Transverse colon (tissue), 4 donors: ENCODE results near the gene CACNA1A. TPM values are rescaled to one million over a fixed set of nuclear protein-coding genes. Genes with fewer than 3 reads are reported as not detected.

ENCODE experiments used
- DNase-seq: peaks from one replicate; pipeline ENCODE4 v3.0.0-alpha.2; 2019
- H3K27ac ChIP-seq, 4 donors: fragments of 200-600 bp; sonication (generic); 2 replicates each; pipeline ENCODE4 v1.5.1; 2016 to 2018; ENCODE audit warnings: inconsistent platforms in 4 of 4
- H3K27me3 ChIP-seq: fragments of 200-600 bp; sonication (generic); 2 replicates; pipeline ENCODE4 v1.5.1; 2017; ENCODE audit warnings: inconsistent platforms
- H3K36me3 ChIP-seq, 4 donors: fragments of 200-600 bp; sonication (generic); 2 replicates each; pipeline ENCODE4 v1.5.1; 2017 to 2019; ENCODE audit warnings: inconsistent platforms in 4 of 4
- H3K4me1 ChIP-seq, 4 donors: fragments of 200-600 bp; sonication (generic); 2 replicates each; pipeline ENCODE4 v1.5.1; 2017 to 2020; ENCODE audit warnings: inconsistent platforms in 4 of 4
- H3K4me3 ChIP-seq, 4 donors: fragments of 200-600 bp; sonication (generic); 1 replicate in 1 of 4; 2 replicates in 3 of 4; pipeline versions ENCODE4 v1.5.1 to v1.6.1; 2017 to 2019; ENCODE audit warnings: inconsistent platforms in 4 of 4
- H3K9me3 ChIP-seq, 2 donors: fragments of 200-600 bp; sonication (generic); 2 replicates each; pipeline ENCODE4 v1.5.1; 2017 to 2019; ENCODE audit warnings: inconsistent platforms in 2 of 2
- EP300 ChIP-seq: sonication (generic); formaldehyde crosslinking; IDR thresholded peaks from one replicate; pipeline ENCODE4 v1.6.1; 2017; ENCODE audit warnings: antibody characterized with exemption, low read depth
- POLR2A ChIP-seq: fragments of 450-650 bp; IDR thresholded peaks from one replicate; pipeline ENCODE4 v1.6.1; 2016; ENCODE audit warnings: antibody characterized with exemption, mild to moderate bottlenecking, moderate library complexity
- POLR2AphosphoS5 ChIP-seq, 3 donors: sonication (generic); formaldehyde crosslinking; IDR thresholded peaks; one replicate each; pipeline ENCODE4 v1.6.1; 2016; ENCODE audit warnings: antibody characterized with exemption in 3 of 3
- WGBS, 2 donors: methylation state at CpG; one replicate each; pipeline ENCODE4 v1.1.5; 2018; ENCODE audit warnings: low coverage in 1 of 2; 5-methylcytosine and 5-hydroxymethylcytosine counted together
- in situ Hi-C, 4 donors: fragments of 200-750 bp; cut with MboI; loops; one replicate each; pipeline versions ENCODE4 v1.15.0 to v1.15.1; 2017; ENCODE audit warnings: low sequenced_read_pairs in 3 of 4, low pct_ligation_motif_present in 1 of 4, low pct_unique_long_range_greater_than_20kb in 1 of 4
- intact Hi-C: fragments of 100-400 bp; cut with DNase I; formaldehyde crosslinking; loops from one replicate; pipeline ENCODE4 v1.15.1; 2023; ENCODE audit warnings: low total_unique reads
- total RNA-seq, 4 donors: library from RNA; depleted of rRNA; stranded (reverse); fragments of >200 nt; gene quantifications; one replicate each; pipeline ENCODE4 v1.1.0, GENCODE V29; 2016
- TF ChIP-seq, protein P1 (sequence below), 5 experiments: fragments of 200-600 bp in 3 of 5; fragments of 450-650 bp in 2 of 5; sonication (generic) in 3 of 5; IDR thresholded peaks; 1 replicate in 2 of 5; 2 replicates in 3 of 5; pipeline ENCODE4 v1.5.1; 2016 to 2017; ENCODE audit warnings: antibody characterized with exemption in 5 of 5, inconsistent platforms in 3 of 5, mild to moderate bottlenecking in 2 of 5, moderate library complexity in 1 of 5

Gene CACNA1A
- total RNA-seq, 4 donors from 2014 or later, result 2.9 to 15.7 (median 5.2) TPM

GRCh38 chr19:13330285-13330684 is 176.0 kb downstream of the CACNA1A start:
- Histone ChIP-seq H3K9me3 (no peaks in the 10 kb centered on the region), H3K36me3 (no peaks in the 10 kb centered on the region), H3K4me3 (no peak overlapping the region), H3K27ac (no peak overlapping the region), H3K27me3 (no peaks in the 10 kb centered on the region), H3K4me1 (no peaks in the 10 kb centered on the region)
- in situ Hi-C loops, result no loop called here
- intact Hi-C loops, result no loop called here
- WGBS, 2 donors, result 86 to 92% methylated on average over 6 of the region's 6 CpGs
- DNase-seq, result no peak
- TF ChIP-seq, protein P1, sequence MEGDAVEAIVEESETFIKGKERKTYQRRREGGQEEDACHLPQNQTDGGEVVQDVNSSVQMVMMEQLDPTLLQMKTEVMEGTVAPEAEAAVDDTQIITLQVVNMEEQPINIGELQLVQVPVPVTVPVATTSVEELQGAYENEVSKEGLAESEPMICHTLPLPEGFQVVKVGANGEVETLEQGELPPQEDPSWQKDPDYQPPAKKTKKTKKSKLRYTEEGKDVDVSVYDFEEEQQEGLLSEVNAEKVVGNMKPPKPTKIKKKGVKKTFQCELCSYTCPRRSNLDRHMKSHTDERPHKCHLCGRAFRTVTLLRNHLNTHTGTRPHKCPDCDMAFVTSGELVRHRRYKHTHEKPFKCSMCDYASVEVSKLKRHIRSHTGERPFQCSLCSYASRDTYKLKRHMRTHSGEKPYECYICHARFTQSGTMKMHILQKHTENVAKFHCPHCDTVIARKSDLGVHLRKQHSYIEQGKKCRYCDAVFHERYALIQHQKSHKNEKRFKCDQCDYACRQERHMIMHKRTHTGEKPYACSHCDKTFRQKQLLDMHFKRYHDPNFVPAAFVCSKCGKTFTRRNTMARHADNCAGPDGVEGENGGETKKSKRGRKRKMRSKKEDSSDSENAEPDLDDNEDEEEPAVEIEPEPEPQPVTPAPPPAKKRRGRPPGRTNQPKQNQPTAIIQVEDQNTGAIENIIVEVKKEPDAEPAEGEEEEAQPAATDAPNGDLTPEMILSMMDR (IDR thresholded peaks at IDR 0.05), result no peak
- TF ChIP-seq POLR2AphosphoS5 (IDR thresholded peaks at IDR 0.05), result no peak
- no peak for TF ChIP-seq POLR2A
- no peak for TF ChIP-seq EP300

- in situ Hi-C loops (no loop called here), intact Hi-C loops (no loop called here)
- no peak overlapping the region for H3K27ac ChIP-seq
- no peaks in the 10 kb centered on the region for H3K4me1 ChIP-seq
- no peaks in the 10 kb centered on the region for H3K27me3 ChIP-seq
- H3K36me3 ChIP-seq, result no peaks in the 10 kb centered on the region
- H3K9me3 ChIP-seq, result no peaks in the 10 kb centered on the region
- no peak for DNase-seq
- WGBS, 2 donors, result 53 to 77% methylated on average over 2 to 6 of the region's 6 CpGs
- H3K4me3 ChIP-seq, result no peak overlapping the region
- TF ChIP-seq EP300 (no peak), POLR2A (no peak), POLR2AphosphoS5 (IDR thresholded peaks at IDR 0.05) (no peak)
- TF ChIP-seq, protein P1 (IDR thresholded peaks at IDR 0.05), result no peak
Measured at GRCh38 chr19:13329766-13330165, 176.5 kb downstream of the CACNA1A start.

- DNase-seq, result no peak
- TF ChIP-seq, protein P1 (IDR thresholded peaks at IDR 0.05), result no peak
- no peak for TF ChIP-seq POLR2A
- WGBS, 2 donors, result 80 to 83% methylated on average over 5 to 6 of the region's 6 CpGs
- Histone ChIP-seq H3K27me3 (no peaks in the 10 kb centered on the region), H3K36me3 (no peaks in the 10 kb centered on the region), H3K4me1 (no peaks in the 10 kb centered on the region), H3K9me3 (no peaks in the 10 kb centered on the region), H3K27ac (no peak overlapping the region), H3K4me3 (no peak overlapping the region)
- in situ Hi-C loops, result no loop called here
- intact Hi-C loops, result no loop called here
Measured at GRCh38 chr19:13328241-13328640, 178.0 kb downstream of the CACNA1A start.

- Histone ChIP-seq H3K36me3 (no peaks in the 10 kb centered on the region), H3K27me3 (no peaks in the 10 kb centered on the region), H3K4me3 (no peak overlapping the region), H3K9me3 (peaks cover 0 to 2% of the 10 kb centered on the region in 2 donors), H3K4me1 (no peaks in the 10 kb centered on the region), H3K27ac (no peak overlapping the region)
- intact Hi-C loops (no loop called here), in situ Hi-C loops (no loop called here)
- WGBS, 2 donors, result 68 to 83% methylated on average over 1 to 4 of the region's 4 CpGs
- no peak for DNase-seq
- TF ChIP-seq POLR2AphosphoS5 (IDR thresholded peaks at IDR 0.05) (no peak), POLR2A (no peak), EP300 (no peak)
- TF ChIP-seq, protein P1 (IDR thresholded peaks at IDR 0.05), result no peak
Measured at GRCh38 chr19:13319526-13319925, 186.8 kb downstream of the CACNA1A start.
